DOHH2 (cell line): ENCODE data around the gene ALK.

ENCODE experiments used
- H3F3A ChIP-seq: fragments of 200-600 bp; sonication (generic), shearing (Covaris generic); 2 replicates; pipeline ENCODE4 v1.6.0; 2016; ENCODE audit warnings: antibody characterized with exemption, mild to moderate bottlenecking; ENCODE audit not compliant: control insufficient read depth, insufficient read depth
- H3K27ac ChIP-seq: fragments of 200-600 bp; sonication (generic); 2 replicates; pipeline ENCODE4 v1.5.1; 2014; ENCODE audit warnings: low read depth, mild to moderate bottlenecking, low read length, moderate library complexity
- H3K27me3 ChIP-seq: fragments of 200-600 bp; sonication (generic); 2 replicates; pipeline ENCODE4 v1.6.1; 2014; ENCODE audit warnings: mild to moderate bottlenecking, low read length, mixed read lengths; ENCODE audit not compliant: control insufficient read depth
- H3K36me3 ChIP-seq: fragments of 200-600 bp; sonication (generic); 2 replicates; pipeline ENCODE4 v1.6.1; 2014; ENCODE audit warnings: mild to moderate bottlenecking, low read length, moderate library complexity, mixed read lengths; ENCODE audit not compliant: control insufficient read depth
- H3K4me1 ChIP-seq: fragments of 200-600 bp; sonication (generic); 2 replicates; pipeline ENCODE4 v1.6.1; 2014; ENCODE audit warnings: mild to moderate bottlenecking, low read length, mixed read lengths; ENCODE audit not compliant: control insufficient read depth
- H3K4me2 ChIP-seq: fragments of 200-600 bp; sonication (generic); 2 replicates; pipeline ENCODE4 v1.6.0; 2014; ENCODE audit warnings: mild to moderate bottlenecking, low read length, moderate library complexity
- H3K4me3 ChIP-seq: fragments of 200-600 bp; sonication (generic); 2 replicates; pipeline ENCODE4 v1.5.1; 2014; ENCODE audit warnings: mild to moderate bottlenecking, low read length, mixed read lengths
- H3K79me2 ChIP-seq: fragments of 200-600 bp; sonication (generic); 2 replicates; pipeline ENCODE4 v1.6.1; 2014; ENCODE audit warnings: mild to moderate bottlenecking, low read length, mixed read lengths; ENCODE audit not compliant: control insufficient read depth
- H3K9me2 ChIP-seq: fragments of 200-600 bp; sonication (generic); replicated peaks from 2 replicates; pipeline ENCODE4 v1.6.1; 2014; ENCODE audit warnings: mild to moderate bottlenecking, low read length, mixed read lengths; ENCODE audit not compliant: control insufficient read depth
- H3K9me3 ChIP-seq: fragments of 200-600 bp; sonication (generic); 2 replicates; pipeline ENCODE4 v1.6.1; 2014; ENCODE audit warnings: antibody characterized with exemption, low read length, mixed read lengths; ENCODE audit not compliant: control insufficient read depth, insufficient read depth
- H4K20me1 ChIP-seq: fragments of 200-600 bp; sonication (generic); 2 replicates; pipeline ENCODE4 v1.6.0; 2014; ENCODE audit warnings: low read depth, mild to moderate bottlenecking, antibody characterized with exemption, low read length, moderate library complexity; ENCODE audit not compliant: control insufficient read depth, insufficient read depth
- CTCF ChIP-seq: fragments of 200-600 bp; sonication (generic); IDR thresholded peaks from one replicate; pipeline ENCODE4 v1.5.1; 2014; ENCODE audit warnings: antibody characterized with exemption, mild to moderate bottlenecking, low read depth, low read length; ENCODE audit not compliant: poor library complexity, severe bottlenecking
- EZH2phosphoT487 ChIP-seq: fragments of 200-600 bp; sonication (generic); IDR thresholded peaks from 2 replicates; pipeline ENCODE4 v1.6.1; 2017; ENCODE audit warnings: borderline replicate concordance, mild to moderate bottlenecking, antibody characterized with exemption, low read length, moderate library complexity, mixed read lengths

The ALK gene

GRCh38 chr2:29524652-29525051 is 396.7 kb downstream of the ALK start:
- H3K36me3 ChIP-seq: no peaks in the 10 kb centered on the region
- no peak overlapping the region for H3K4me3 ChIP-seq
- H3K79me2 ChIP-seq: no peaks in the 10 kb centered on the region
- H4K20me1 ChIP-seq: no peaks in the 10 kb centered on the region
- no peaks in the 10 kb centered on the region for H3K9me3 ChIP-seq
- no peak overlapping the region for H3K4me2 ChIP-seq
- H3F3A ChIP-seq: no peaks in the 10 kb centered on the region
- no peak overlapping the region for H3K27ac ChIP-seq
- H3K27me3 ChIP-seq: no peaks in the 10 kb centered on the region
- H3K9me2 ChIP-seq: no peaks in the 10 kb centered on the region
- H3K4me1 ChIP-seq: no peaks in the 10 kb centered on the region
- no peak for TF ChIP-seq EZH2phosphoT487
- no peak for TF ChIP-seq CTCF

GRCh38 chr2:29522951-29523669 is 398.3 kb downstream of the ALK start:
- Histone ChIP-seq H3K79me2 (no peaks in the 10 kb centered on the region), H3K9me3 (no peaks in the 10 kb centered on the region), H4K20me1 (no peaks in the 10 kb centered on the region), H3K27me3 (no peaks in the 10 kb centered on the region), H3K27ac (no peak overlapping the region), H3K4me1 (no peaks in the 10 kb centered on the region), H3K4me2 (no peak overlapping the region), H3K36me3 (no peaks in the 10 kb centered on the region), H3K9me2 (no peaks in the 10 kb centered on the region), H3K4me3 (no peak overlapping the region), H3F3A (no peaks in the 10 kb centered on the region)
- TF ChIP-seq EZH2phosphoT487 (no peak), CTCF (no peak)

- TF ChIP-seq CTCF: no peak
- TF ChIP-seq EZH2phosphoT487: no peak
- H3K27ac ChIP-seq: no peak overlapping the region
Observed at GRCh38 chr2:29520001-29520400, 401.4 kb downstream of the ALK start.

More at GRCh38 chr2:29520001-29520400, 401.4 kb downstream of the ALK start:
- no peaks in the 10 kb centered on the region for H3K27me3 ChIP-seq
- no peak overlapping the region for H3K4me2 ChIP-seq
- no peaks in the 10 kb centered on the region for H3K4me1 ChIP-seq
- no peak overlapping the region for H3K4me3 ChIP-seq
- no peaks in the 10 kb centered on the region for H3K36me3 ChIP-seq
- H3F3A ChIP-seq: no peaks in the 10 kb centered on the region
- H3K9me2 ChIP-seq: no peaks in the 10 kb centered on the region
- H3K9me3 ChIP-seq: no peaks in the 10 kb centered on the region
- no peaks in the 10 kb centered on the region for H3K79me2 ChIP-seq
- no peaks in the 10 kb centered on the region for H4K20me1 ChIP-seq
